ENCODE measurements around the gene RPS6KA3.

DNA sequence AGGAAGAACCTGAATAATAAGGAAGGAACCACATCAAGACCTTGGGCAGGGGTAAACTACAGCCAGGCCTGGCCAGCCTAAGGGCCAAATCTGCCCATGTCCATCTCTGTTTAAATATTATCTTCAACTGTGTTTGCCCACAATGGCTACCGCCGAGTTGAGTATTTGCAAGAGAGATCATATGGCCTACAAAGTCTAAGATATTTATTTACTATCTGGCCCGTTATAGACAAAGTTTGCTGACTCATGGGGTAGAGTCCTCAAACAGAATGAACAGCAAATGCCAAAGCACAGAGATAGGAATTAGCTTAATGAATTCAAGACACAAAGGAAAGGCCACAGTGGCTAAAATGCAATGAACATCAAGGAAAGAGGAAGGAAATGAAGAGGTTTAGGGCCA lies 44.8 kb downstream of the RPS6KA3 start:
- TF ChIP-seq, protein P1, sequence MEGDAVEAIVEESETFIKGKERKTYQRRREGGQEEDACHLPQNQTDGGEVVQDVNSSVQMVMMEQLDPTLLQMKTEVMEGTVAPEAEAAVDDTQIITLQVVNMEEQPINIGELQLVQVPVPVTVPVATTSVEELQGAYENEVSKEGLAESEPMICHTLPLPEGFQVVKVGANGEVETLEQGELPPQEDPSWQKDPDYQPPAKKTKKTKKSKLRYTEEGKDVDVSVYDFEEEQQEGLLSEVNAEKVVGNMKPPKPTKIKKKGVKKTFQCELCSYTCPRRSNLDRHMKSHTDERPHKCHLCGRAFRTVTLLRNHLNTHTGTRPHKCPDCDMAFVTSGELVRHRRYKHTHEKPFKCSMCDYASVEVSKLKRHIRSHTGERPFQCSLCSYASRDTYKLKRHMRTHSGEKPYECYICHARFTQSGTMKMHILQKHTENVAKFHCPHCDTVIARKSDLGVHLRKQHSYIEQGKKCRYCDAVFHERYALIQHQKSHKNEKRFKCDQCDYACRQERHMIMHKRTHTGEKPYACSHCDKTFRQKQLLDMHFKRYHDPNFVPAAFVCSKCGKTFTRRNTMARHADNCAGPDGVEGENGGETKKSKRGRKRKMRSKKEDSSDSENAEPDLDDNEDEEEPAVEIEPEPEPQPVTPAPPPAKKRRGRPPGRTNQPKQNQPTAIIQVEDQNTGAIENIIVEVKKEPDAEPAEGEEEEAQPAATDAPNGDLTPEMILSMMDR (IDR thresholded peaks at IDR 0.05), result no peak
- no peak for TF ChIP-seq JUND (IDR thresholded peaks at IDR 0.05)
- TF ChIP-seq POLR2AphosphoS5 (IDR thresholded peaks at IDR 0.05; ENCODE audit: low read depth, low read length), result no peak
- no peak for TF ChIP-seq RAD21 (IDR thresholded peaks at IDR 0.05; ENCODE audit: low read length)
- TF ChIP-seq GABPA (IDR thresholded peaks at IDR 0.05; ENCODE audit: low read depth), result no peak
- no peak for TF ChIP-seq EP300 (IDR thresholded peaks at IDR 0.05; ENCODE audit: borderline replicate concordance in 1 of 2, low read depth in 1 of 2, low read length in 1 of 2)
- no peak for TF ChIP-seq FOXJ3 (CRISPR knock-in tag; IDR thresholded peaks at IDR 0.05)

Measured in SK-N-SH (cell line).